NCI-H187 treated with DMSO at 0.1 percent for 48 hours (cell line): ENCODE measurements around the gene ATXN7.

Source experiments
- DNase-seq: peaks from one replicate; lab custom pipeline; 2025; lab: John Stamatoyannopoulos, UW

ATXN7 gene

GRCh38 chr3:63863150-63864007 lies at the start of gene ATXN7, which contains the start of gene THOC7:
Gene ATXN7, plus strand, starts transcription at chr3:63863867. Its CDS starts 48,732 bp downstream, at chr3:63912599.
Gene THOC7, minus strand, starts transcription at chr3:63863805. Its CDS starts 15 bp downstream, at chr3:63863790.
- DNase-seq, result no peak

- DNase-seq, result no peak
Observed at GRCh38 chr3:63814237-63814636, 49.4 kb upstream of the ATXN7 start.

- no peak for DNase-seq
Observed at GRCh38 chr3:63817225-63817624, 46.4 kb upstream of the ATXN7 start.

- peak; percentile 6 for DNase-seq
Observed at GRCh38 chr3:63818282-63819150, 45.2 kb upstream of the ATXN7 start.

GRCh38 chr3:63819151-63819398 lies 44.6 kb upstream of the ATXN7 start, which contains the start of gene C3orf49:
Gene C3orf49, plus strand, starts transcription at chr3:63819299. Its CDS starts 173 bp downstream, at chr3:63819472.
- DNase-seq, result no peak

GRCh38 chr3:63824309-63824708 lies 39.4 kb upstream of the ATXN7 start:
- no peak for DNase-seq

GRCh38 chr3:63830526-63830925 lies 33.1 kb upstream of the ATXN7 start:
- no peak for DNase-seq

- DNase-seq, result no peak
Observed at GRCh38 chr3:63832395-63832794, 31.3 kb upstream of the ATXN7 start.

- no peak for DNase-seq
Observed at GRCh38 chr3:63841704-63842103, 22.0 kb upstream of the ATXN7 start.

- no peak for DNase-seq
Observed at GRCh38 chr3:63842127-63842526, 21.5 kb upstream of the ATXN7 start.

- no peak for DNase-seq
Observed at GRCh38 chr3:63845215-63845614, 18.5 kb upstream of the ATXN7 start.

GRCh38 chr3:63847718-63848450 lies 15.8 kb upstream of the ATXN7 start:
- no peak for DNase-seq

- no peak for DNase-seq
Observed at GRCh38 chr3:63849175-63849574, 14.5 kb upstream of the ATXN7 start.

- no peak for DNase-seq
Observed at GRCh38 chr3:63851287-63851686, 12.4 kb upstream of the ATXN7 start.

- DNase-seq, result no peak
Observed at GRCh38 chr3:63853106-63853505, 10.6 kb upstream of the ATXN7 start.

GRCh38 chr3:63855333-63855940 lies 8.2 kb upstream of the ATXN7 start:
- no peak for DNase-seq

GRCh38 chr3:63857311-63857710 lies 6.4 kb upstream of the ATXN7 start:
- no peak for DNase-seq

- DNase-seq, result no peak
Observed at GRCh38 chr3:63860776-63861175, 2.9 kb upstream of the ATXN7 start.

- DNase-seq, result no peak
Observed at GRCh38 chr3:63861306-63861705, 2.4 kb upstream of the ATXN7 start.

GRCh38 chr3:63862804-63863149 lies 890 bp upstream of the ATXN7 start:
- DNase-seq, result no peak

GRCh38 chr3:63864008-63864964 lies 619 bp downstream of the ATXN7 start:
- DNase-seq, result no peak
